ACC112 (cell line): Measurements from ENCODE around the gene EMID1.
"Not testable (repeated sequence)": the region's sequence is repeated elsewhere in the genome, so short reads cannot be mapped to it uniquely, and the experiment has no call there.

Source experiments
- H2AFZ ChIP-seq: fragments of 200-600 bp; sonication (generic); one replicate; pipeline ENCODE4 v1.6.0; 2017; ENCODE audit warnings: antibody characterized with exemption, low read length; ENCODE audit not compliant: unreplicated experiment
- H3K27ac ChIP-seq: fragments of 200-600 bp; sonication (generic); 2 replicates; pipeline ENCODE4 v1.5.1; 2014; ENCODE audit warnings: low read depth, mild to moderate bottlenecking, antibody characterized with exemption, low read length, moderate library complexity
- H3K27me3 ChIP-seq: fragments of 200-600 bp; sonication (generic); 2 replicates; pipeline ENCODE4 v1.6.1; 2014; ENCODE audit warnings: mild to moderate bottlenecking, antibody characterized with exemption, low read length, moderate library complexity, mixed read lengths; ENCODE audit not compliant: insufficient read depth
- H3K36me3 ChIP-seq: fragments of 200-600 bp; sonication (generic); 2 replicates; pipeline ENCODE4 v1.6.1; 2016; ENCODE audit warnings: mild to moderate bottlenecking, antibody characterized with exemption, low read length, moderate library complexity, mixed read lengths; ENCODE audit not compliant: insufficient read depth
- H3K4me1 ChIP-seq: fragments of 200-600 bp; sonication (generic); one replicate; pipeline ENCODE4 v1.6.1; 2016; ENCODE audit warnings: low read length, mixed read lengths; ENCODE audit not compliant: insufficient read depth, unreplicated experiment, control insufficient read depth
- H3K4me3 ChIP-seq: fragments of 200-600 bp; sonication (generic); 2 replicates; pipeline ENCODE4 v1.5.1; 2014; ENCODE audit warnings: mild to moderate bottlenecking, low read depth, low read length
- H3K79me2 ChIP-seq: fragments of 200-600 bp; sonication (generic); one replicate; pipeline ENCODE4 v1.6.0; 2016; ENCODE audit warnings: low read length; ENCODE audit not compliant: control insufficient read depth, unreplicated experiment, insufficient read depth

Gene EMID1

GRCh38 chr22:29212743-29213142 is 7.0 kb downstream of the EMID1 start:
- H3K27me3 ChIP-seq: no peaks in the 10 kb centered on the region
- H3K36me3 ChIP-seq: no peaks in the 10 kb centered on the region
- H2AFZ ChIP-seq: no peak overlapping the region

GRCh38 chr22:29213493-29213892 is 7.8 kb downstream of the EMID1 start:
- H2AFZ ChIP-seq: no peak overlapping the region
- no peak overlapping the region for H3K4me3 ChIP-seq
- H3K79me2 ChIP-seq: no peaks in the 10 kb centered on the region
- no peaks in the 10 kb centered on the region for H3K36me3 ChIP-seq
- H3K27me3 ChIP-seq: no peaks in the 10 kb centered on the region
- no peak overlapping the region for H3K27ac ChIP-seq
- no peaks in the 10 kb centered on the region for H3K4me1 ChIP-seq

More at GRCh38 chr22:29212743-29213142, 7.0 kb downstream of the EMID1 start:
- Histone ChIP-seq H3K27ac (no peak overlapping the region), H3K79me2 (no peaks in the 10 kb centered on the region), H3K4me1 (no peaks in the 10 kb centered on the region), H3K4me3 (no peak overlapping the region)

GRCh38 chr22:29214232-29214631 is 8.5 kb downstream of the EMID1 start:
- Histone ChIP-seq H3K27me3 (no peaks in the 10 kb centered on the region), H3K4me3 (no peak overlapping the region), H3K4me1 (no peaks in the 10 kb centered on the region), H3K79me2 (no peaks in the 10 kb centered on the region), H2AFZ (no peak overlapping the region), H3K27ac (no peak overlapping the region), H3K36me3 (no peaks in the 10 kb centered on the region)

GRCh38 chr22:29215012-29215860 is 9.5 kb downstream of the EMID1 start:
- no peaks in the 10 kb centered on the region for H3K79me2 ChIP-seq
- no peaks in the 10 kb centered on the region for H3K27me3 ChIP-seq

GRCh38 chr22:29216011-29216872 is 10.5 kb downstream of the EMID1 start:
- H3K4me1 ChIP-seq: no peaks in the 10 kb centered on the region
- H3K79me2 ChIP-seq: no peaks in the 10 kb centered on the region
- H3K27me3 ChIP-seq: no peaks in the 10 kb centered on the region
- H2AFZ ChIP-seq: no peak overlapping the region
- H3K36me3 ChIP-seq: no peaks in the 10 kb centered on the region
- no peak overlapping the region for H3K4me3 ChIP-seq
- no peak overlapping the region for H3K27ac ChIP-seq

More at GRCh38 chr22:29215012-29215860, 9.5 kb downstream of the EMID1 start:
- no peak overlapping the region for H3K27ac ChIP-seq
- H3K4me3 ChIP-seq: no peak overlapping the region
- no peaks in the 10 kb centered on the region for H3K4me1 ChIP-seq
- no peak overlapping the region for H2AFZ ChIP-seq
- no peaks in the 10 kb centered on the region for H3K36me3 ChIP-seq

- Histone ChIP-seq H3K4me3 (no peak overlapping the region), H3K27ac (no peak overlapping the region), H2AFZ (no peak overlapping the region), H3K79me2 (no peaks in the 10 kb centered on the region), H3K4me1 (no peaks in the 10 kb centered on the region), H3K36me3 (no peaks in the 10 kb centered on the region), H3K27me3 (no peaks in the 10 kb centered on the region)
These were observed 11.4 kb downstream of the EMID1 start for GRCh38 chr22:29216873-29217666.

GRCh38 chr22:29217827-29218757 is 12.4 kb downstream of the EMID1 start:
- no peaks in the 10 kb centered on the region for H3K27me3 ChIP-seq
- H2AFZ ChIP-seq: no peak overlapping the region
- H3K4me3 ChIP-seq: no peak overlapping the region
- no peaks in the 10 kb centered on the region for H3K79me2 ChIP-seq
- no peaks in the 10 kb centered on the region for H3K36me3 ChIP-seq
- no peaks in the 10 kb centered on the region for H3K4me1 ChIP-seq
- no peak overlapping the region for H3K27ac ChIP-seq

GRCh38 chr22:29218758-29219408 is 13.2 kb downstream of the EMID1 start:
- H3K4me1 ChIP-seq: no peaks in the 10 kb centered on the region
- H3K4me3 ChIP-seq: no peak overlapping the region
- no peak overlapping the region for H2AFZ ChIP-seq
- no peaks in the 10 kb centered on the region for H3K79me2 ChIP-seq
- H3K27me3 ChIP-seq: no peaks in the 10 kb centered on the region
- no peak overlapping the region for H3K27ac ChIP-seq
- H3K36me3 ChIP-seq: no peaks in the 10 kb centered on the region

GRCh38 chr22:29219409-29219782 is 13.7 kb downstream of the EMID1 start:
- not testable (repeated sequence) for H3K4me1 ChIP-seq, H2AFZ ChIP-seq, H3K79me2 ChIP-seq, H3K27ac ChIP-seq, H3K36me3 ChIP-seq, H3K4me3 ChIP-seq, H3K27me3 ChIP-seq
